HG03442 (cell line): ENCODE data around the gene RALGPS2.
A peak's percentile ranks its signal among the peaks of the same experiment; 100 is the strongest.

Experiments
- ATAC-seq: cut with Tn5 transposase; IDR thresholded peaks from one replicate; pipeline ENCODE4 v1.9.1; 2021; ENCODE audit warnings: mild to moderate bottlenecking, moderate library complexity; ENCODE audit not compliant: unreplicated experiment

The RALGPS2 gene

GRCh38 chr1:178916448-178917174 lies 191.6 kb downstream of the RALGPS2 start:
- ATAC-seq = peak; percentile 63

GRCh38 chr1:178918308-178918707 lies 193.3 kb downstream of the RALGPS2 start:
- ATAC-seq = no peak

GRCh38 chr1:178918955-178919354 lies 193.9 kb downstream of the RALGPS2 start:
- no peak for ATAC-seq

- no peak for ATAC-seq
Measured at GRCh38 chr1:178919581-178919980, 194.5 kb downstream of the RALGPS2 start.

- no peak for ATAC-seq
Measured at GRCh38 chr1:178921499-178921898, 196.5 kb downstream of the RALGPS2 start.

GRCh38 chr1:178923512-178923911 lies 198.5 kb downstream of the RALGPS2 start:
- ATAC-seq = no peak

- no peak for ATAC-seq
Measured at GRCh38 chr1:178926046-178926445, 201.0 kb downstream of the RALGPS2 start.

- ATAC-seq = no peak
Measured at GRCh38 chr1:178927003-178927402, 202.0 kb downstream of the RALGPS2 start.

- no peak for ATAC-seq
Measured at GRCh38 chr1:178928041-178928440, 203.0 kb downstream of the RALGPS2 start.

- ATAC-seq = peak; percentile 67
Measured at GRCh38 chr1:178928976-178929375, 203.9 kb downstream of the RALGPS2 start.

- ATAC-seq = no peak
Measured at GRCh38 chr1:178931858-178932551, 207.0 kb downstream of the RALGPS2 start.

- no peak for ATAC-seq
Measured at GRCh38 chr1:178932552-178932906, 207.5 kb downstream of the RALGPS2 start.

- ATAC-seq = no peak
Measured at GRCh38 chr1:178933105-178933561, 208.1 kb downstream of the RALGPS2 start.

GRCh38 chr1:178933709-178934490 lies 208.9 kb downstream of the RALGPS2 start:
- ATAC-seq = no peak

- no peak for ATAC-seq
Measured at GRCh38 chr1:178934546-178934945, 209.5 kb downstream of the RALGPS2 start.

GRCh38 chr1:178935610-178936009 lies 210.6 kb downstream of the RALGPS2 start:
- no peak for ATAC-seq

- no peak for ATAC-seq
Measured at GRCh38 chr1:178937695-178938094, 212.7 kb downstream of the RALGPS2 start.

- no peak for ATAC-seq
Measured at GRCh38 chr1:178938101-178938958, 213.3 kb downstream of the RALGPS2 start.

- no peak for ATAC-seq
Measured at GRCh38 chr1:178938959-178939317, 213.9 kb downstream of the RALGPS2 start.

GRCh38 chr1:178939338-178940067 lies 214.5 kb downstream of the RALGPS2 start:
- no peak for ATAC-seq
